NCI-H146 treated with DMSO at 0.1 percent for 48 hours (cell line): ENCODE results near the gene LZTR1.
"Not testable (repeated sequence)": the region's sequence is repeated elsewhere in the genome, so short reads cannot be mapped to it uniquely, and the experiment has no call there.

ENCODE experiments used
- DNase-seq: peaks from one replicate; lab custom pipeline; 2025; ENCODE audit not compliant: unreplicated experiment; lab: John Stamatoyannopoulos, UW

LZTR1 gene

GRCh38 chr22:21032037-21032867, 50.2 kb downstream of the LZTR1 start, which contains the start of gene SLC7A4:
Gene SLC7A4 (minus strand): TSS chr22:21032561. CDS start chr22:21031812, 749 bp downstream.
- DNase-seq: peak; percentile 14

- DNase-seq: no peak
Observed at GRCh38 chr22:21032868-21033688, 51.0 kb downstream of the LZTR1 start.

GRCh38 chr22:21033895-21034294, 51.8 kb downstream of the LZTR1 start:
- DNase-seq: no peak

GRCh38 chr22:21034989-21035388, 52.9 kb downstream of the LZTR1 start:
- DNase-seq: no peak

GRCh38 chr22:21038405-21038804, 56.3 kb downstream of the LZTR1 start:
- no peak for DNase-seq

- DNase-seq: not testable (repeated sequence)
Observed at GRCh38 chr22:21039158-21039557, 57.1 kb downstream of the LZTR1 start.

GRCh38 chr22:21041937-21042336, 59.8 kb downstream of the LZTR1 start:
- no peak for DNase-seq

- DNase-seq: no peak
Observed at GRCh38 chr22:21042978-21043859, 61.1 kb downstream of the LZTR1 start.

GRCh38 chr22:21043860-21044535, 61.9 kb downstream of the LZTR1 start:
- DNase-seq: no peak

- DNase-seq: peak; percentile 61
Observed at GRCh38 chr22:21044931-21045584, 63.0 kb downstream of the LZTR1 start.

- peak; percentile 80 for DNase-seq
Observed at GRCh38 chr22:21045585-21046294, 63.6 kb downstream of the LZTR1 start, which contains the start of gene LRRC74B. Gene LRRC74B (plus strand): TSS chr22:21045946. CDS start chr22:21045987, 41 bp downstream.

GRCh38 chr22:21047035-21047661, 65.1 kb downstream of the LZTR1 start:
- no peak for DNase-seq

GRCh38 chr22:21047730-21048129, 65.6 kb downstream of the LZTR1 start:
- DNase-seq: peak; percentile 78

- DNase-seq: not testable (repeated sequence)
Observed at GRCh38 chr22:21048448-21048847, 66.4 kb downstream of the LZTR1 start.
